Measurements from ENCODE around the gene CNTNAP5.

The CNTNAP5 gene

GRCh38 chr2:124647663-124648062 lies 622.6 kb downstream of the CNTNAP5 start:
- DNase-seq = no peak

GRCh38 chr2:124649001-124649400 lies 623.9 kb downstream of the CNTNAP5 start:
- no peak for DNase-seq

- DNase-seq = no peak
Measured at GRCh38 chr2:124652099-124652498, 627.0 kb downstream of the CNTNAP5 start.

- DNase-seq = no peak
Measured at GRCh38 chr2:124658373-124658772, 633.3 kb downstream of the CNTNAP5 start.

- no peak for DNase-seq
Measured at GRCh38 chr2:124661558-124661957, 636.5 kb downstream of the CNTNAP5 start.

GRCh38 chr2:124662946-124663644 lies 638.0 kb downstream of the CNTNAP5 start:
- no peak for DNase-seq

GRCh38 chr2:124663645-124663997 lies 638.5 kb downstream of the CNTNAP5 start:
- no peak for DNase-seq

- no peak for DNase-seq
Measured at GRCh38 chr2:124664363-124664762, 639.3 kb downstream of the CNTNAP5 start.

GRCh38 chr2:124666976-124667375 lies 641.9 kb downstream of the CNTNAP5 start:
- DNase-seq = no peak

GRCh38 chr2:124668161-124668560 lies 643.1 kb downstream of the CNTNAP5 start:
- DNase-seq = no peak

GRCh38 chr2:124670187-124670586 lies 645.1 kb downstream of the CNTNAP5 start:
- DNase-seq = no peak

- DNase-seq = no peak
Measured at GRCh38 chr2:124678043-124678442, 653.0 kb downstream of the CNTNAP5 start.

- DNase-seq = no peak
Measured at GRCh38 chr2:124683536-124684428, 658.7 kb downstream of the CNTNAP5 start.

- no peak for DNase-seq
Measured at GRCh38 chr2:124689348-124689747, 664.3 kb downstream of the CNTNAP5 start.

GRCh38 chr2:124692216-124692615 lies 667.1 kb downstream of the CNTNAP5 start:
- no peak for DNase-seq

GRCh38 chr2:124692707-124693106 lies 667.6 kb downstream of the CNTNAP5 start:
- no peak for DNase-seq

GRCh38 chr2:124693156-124693555 lies 668.1 kb downstream of the CNTNAP5 start:
- DNase-seq = no peak

- DNase-seq = peak in 1 of 2 experiments; percentile 2
Measured at GRCh38 chr2:124698979-124699565, 674.0 kb downstream of the CNTNAP5 start.

GRCh38 chr2:124702777-124703176 lies 677.7 kb downstream of the CNTNAP5 start:
- DNase-seq = no peak

GRCh38 chr2:124704071-124704925 lies 679.2 kb downstream of the CNTNAP5 start:
- no peak for DNase-seq

GRCh38 chr2:124708661-124709060 lies 683.6 kb downstream of the CNTNAP5 start:
- no peak for DNase-seq

GRCh38 chr2:124713969-124714368 lies 688.9 kb downstream of the CNTNAP5 start:
- DNase-seq = no peak

- no peak for DNase-seq
Measured at GRCh38 chr2:124725187-124725586, 700.1 kb downstream of the CNTNAP5 start.
